Ramos (cell line): ENCODE measurements around the gene AGRN.

Experiments
- in situ Hi-C: fragments of 300-500 bp; cut with MboI; formaldehyde crosslinking; loops from one replicate; pipeline ENCODE4 v1.14.3; 2022; ENCODE audit warnings: low sequenced_read_pairs; ENCODE audit not compliant: unreplicated experiment

The AGRN gene

GRCh38 chr1:1033731-1034438 is 14.0 kb downstream of the AGRN start:
- in situ Hi-C loops = loop anchor here (10.0 kb wide), 1 partner anchor 261 kb away; no protein-coding TSS in a partner anchor

DNA sequence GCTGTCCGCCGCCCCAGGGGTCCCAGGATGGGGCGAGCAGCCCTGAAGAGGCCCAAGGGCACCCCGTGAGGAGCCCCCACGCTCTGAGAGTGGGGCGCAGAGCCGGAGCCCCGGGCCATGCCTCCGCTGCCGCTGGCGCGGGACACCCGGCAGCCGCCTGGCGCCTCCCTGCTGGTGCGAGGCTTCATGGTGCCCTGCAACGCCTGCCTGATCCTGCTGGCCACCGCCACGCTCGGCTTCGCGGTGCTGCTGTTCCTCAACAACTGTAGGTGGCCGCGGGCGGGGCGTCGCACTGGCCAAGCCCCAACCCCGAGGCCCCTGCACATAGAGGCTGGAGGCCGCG is 14.5 kb downstream of the AGRN start:
- in situ Hi-C loops = loop anchor here (10.0 kb wide), 1 partner anchor 260 kb away; no protein-coding TSS in a partner anchor

GRCh38 chr1:1035291-1035943 is 15.5 kb downstream of the AGRN start:
- in situ Hi-C loops = loop anchor here (10.0 kb wide), 1 partner anchor 259 kb away; no protein-coding TSS in a partner anchor

GRCh38 chr1:1037366-1038327 is 17.7 kb downstream of the AGRN start:
- in situ Hi-C loops = loop anchor here (10.0 kb wide), 1 partner anchor 257 kb away; no protein-coding TSS in a partner anchor

DNA sequence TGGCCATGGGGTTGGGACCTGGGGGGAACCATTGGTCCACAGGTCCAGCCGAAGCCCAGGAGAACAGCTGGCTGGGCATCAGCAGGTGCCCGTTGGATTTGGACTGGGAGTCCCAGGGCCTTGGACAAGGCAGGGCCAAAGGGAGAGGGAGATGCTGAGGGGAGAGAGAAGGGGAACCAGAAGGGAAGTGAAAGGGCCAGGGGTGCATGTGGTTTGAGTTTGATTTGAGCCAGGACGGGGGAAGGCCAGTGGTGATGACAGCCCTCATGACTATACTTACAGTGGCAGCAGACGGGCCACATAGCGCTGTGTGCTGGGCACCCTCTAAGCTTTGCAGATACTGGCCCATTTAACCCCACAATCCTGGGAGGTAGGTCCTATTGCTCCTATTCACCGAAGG is 18.8 kb downstream of the AGRN start:
- in situ Hi-C loops = loop anchor here (10.0 kb wide), 1 partner anchor 256 kb away; no protein-coding TSS in a partner anchor

GRCh38 chr1:1039145-1039910 is 19.4 kb downstream of the AGRN start:
- in situ Hi-C loops = loop anchor here (10.0 kb wide), 1 partner anchor 255 kb away; no protein-coding TSS in a partner anchor

GRCh38 chr1:1040004-1040991 is 20.4 kb downstream of the AGRN start:
- in situ Hi-C loops = no loop called here

DNA sequence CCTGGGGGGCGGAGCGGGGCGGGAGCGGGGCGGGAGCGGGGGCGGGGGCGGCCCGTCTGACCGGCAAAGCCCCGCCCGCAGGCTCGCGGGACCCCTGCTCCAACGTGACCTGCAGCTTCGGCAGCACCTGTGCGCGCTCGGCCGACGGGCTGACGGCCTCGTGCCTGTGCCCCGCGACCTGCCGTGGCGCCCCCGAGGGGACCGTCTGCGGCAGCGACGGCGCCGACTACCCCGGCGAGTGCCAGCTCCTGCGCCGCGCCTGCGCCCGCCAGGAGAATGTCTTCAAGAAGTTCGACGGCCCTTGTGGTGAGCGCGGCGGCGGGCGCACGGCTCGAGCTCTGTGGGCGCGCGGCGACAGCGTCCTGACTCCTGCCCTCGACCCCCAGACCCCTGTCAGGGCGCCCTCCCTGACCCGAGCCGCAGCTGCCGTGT is 21.2 kb downstream of the AGRN start:
- in situ Hi-C loops = no loop called here

DNA sequence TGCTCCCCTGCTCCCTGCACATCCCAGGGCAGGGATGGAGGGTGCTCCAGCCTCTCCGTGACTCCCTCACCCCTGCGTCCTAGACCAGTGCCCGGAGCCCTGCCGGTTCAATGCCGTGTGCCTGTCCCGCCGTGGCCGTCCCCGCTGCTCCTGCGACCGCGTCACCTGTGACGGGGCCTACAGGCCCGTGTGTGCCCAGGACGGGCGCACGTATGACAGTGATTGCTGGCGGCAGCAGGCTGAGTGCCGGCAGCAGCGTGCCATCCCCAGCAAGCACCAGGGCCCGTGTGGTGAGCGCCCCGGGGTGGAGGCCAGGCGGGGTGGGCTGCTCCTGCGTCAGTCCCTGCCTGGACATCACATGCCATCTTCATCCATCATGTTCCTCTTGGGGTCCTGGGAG is 22.0 kb downstream of the AGRN start:
- in situ Hi-C loops = no loop called here

DNA sequence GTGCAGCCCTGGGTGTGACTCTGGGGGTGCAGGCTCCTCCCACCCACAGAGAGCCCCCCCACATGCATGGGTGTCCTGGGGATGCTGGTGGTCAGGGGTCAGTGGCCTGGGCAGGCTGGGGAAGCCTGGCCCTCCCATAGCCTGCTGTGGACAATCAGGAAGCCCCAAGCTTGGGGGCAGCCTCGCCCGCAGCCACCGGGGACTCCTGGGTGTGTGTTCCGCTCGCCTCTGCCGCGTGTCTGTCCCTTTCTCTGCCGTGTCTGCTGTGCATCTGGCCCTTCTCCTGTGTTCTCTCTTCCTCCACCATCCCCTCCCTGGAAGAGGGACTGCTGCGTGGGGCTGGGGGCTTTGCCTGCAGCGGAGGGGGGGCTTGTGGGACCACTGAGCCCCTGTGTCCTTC is 22.9 kb downstream of the AGRN start:
- in situ Hi-C loops = no loop called here

DNA sequence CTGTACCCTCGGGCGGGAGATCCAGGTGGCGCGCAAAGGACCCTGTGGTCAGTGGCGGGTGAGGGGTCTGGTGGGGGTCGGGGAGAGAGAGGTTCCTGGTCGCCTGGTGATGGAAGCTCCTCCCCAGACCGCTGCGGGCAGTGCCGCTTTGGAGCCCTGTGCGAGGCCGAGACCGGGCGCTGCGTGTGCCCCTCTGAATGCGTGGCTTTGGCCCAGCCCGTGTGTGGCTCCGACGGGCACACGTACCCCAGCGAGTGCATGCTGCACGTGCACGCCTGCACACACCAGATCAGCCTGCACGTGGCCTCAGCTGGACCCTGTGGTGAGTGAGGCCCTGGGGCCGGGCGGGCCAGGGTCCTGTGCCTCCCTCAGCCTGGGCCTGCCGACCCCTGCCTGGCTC is 23.5 kb downstream of the AGRN start:
- in situ Hi-C loops = no loop called here

- in situ Hi-C loops = no loop called here
These were observed 24.0 kb downstream of the AGRN start for GRCh38 chr1:1043921-1044320.

GRCh38 chr1:1044455-1045078 is 24.6 kb downstream of the AGRN start:
- in situ Hi-C loops = no loop called here

DNA sequence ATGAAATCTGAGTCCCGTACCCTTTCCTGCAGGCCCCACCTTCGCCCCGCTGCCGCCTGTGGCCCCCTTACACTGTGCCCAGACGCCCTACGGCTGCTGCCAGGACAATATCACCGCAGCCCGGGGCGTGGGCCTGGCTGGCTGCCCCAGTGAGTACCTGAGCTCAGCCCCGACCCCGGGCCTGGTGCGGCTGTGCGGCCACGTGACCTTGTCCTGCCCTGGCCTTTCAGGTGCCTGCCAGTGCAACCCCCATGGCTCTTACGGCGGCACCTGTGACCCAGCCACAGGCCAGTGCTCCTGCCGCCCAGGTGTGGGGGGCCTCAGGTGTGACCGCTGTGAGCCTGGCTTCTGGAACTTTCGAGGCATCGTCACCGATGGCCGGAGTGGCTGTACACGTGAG is 25.2 kb downstream of the AGRN start:
- in situ Hi-C loops = no loop called here

DNA sequence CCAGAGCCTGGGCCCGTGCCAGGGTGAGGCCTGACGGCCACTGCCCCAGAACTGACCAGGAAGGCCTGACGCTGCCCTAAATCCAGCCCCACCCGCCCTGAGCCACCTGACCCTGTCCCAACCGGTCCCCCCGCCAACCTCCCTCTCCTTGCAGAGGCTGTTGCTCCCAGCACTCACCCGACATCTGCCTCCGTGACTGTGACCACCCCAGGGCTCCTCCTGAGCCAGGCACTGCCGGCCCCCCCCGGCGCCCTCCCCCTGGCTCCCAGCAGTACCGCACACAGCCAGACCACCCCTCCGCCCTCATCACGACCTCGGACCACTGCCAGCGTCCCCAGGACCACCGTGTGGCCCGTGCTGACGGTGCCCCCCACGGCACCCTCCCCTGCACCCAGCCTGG is 26.3 kb downstream of the AGRN start:
- in situ Hi-C loops = no loop called here

DNA sequence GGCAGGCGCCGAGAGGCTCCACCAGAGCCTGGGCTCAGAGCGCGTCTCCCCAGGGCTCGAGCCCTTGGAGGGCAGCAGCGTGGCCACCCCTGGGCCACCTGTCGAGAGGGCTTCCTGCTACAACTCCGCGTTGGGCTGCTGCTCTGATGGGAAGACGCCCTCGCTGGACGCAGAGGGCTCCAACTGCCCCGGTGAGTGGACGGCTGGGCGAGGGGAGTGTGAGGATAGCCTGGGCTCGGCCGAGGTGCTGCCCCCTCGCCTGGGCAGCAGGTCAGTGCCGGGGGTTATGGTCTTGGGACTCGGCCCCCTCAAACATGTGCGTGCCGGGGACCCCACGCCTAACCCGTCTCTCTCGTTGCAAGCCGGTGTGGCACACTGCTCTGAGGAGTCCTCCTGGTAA is 26.8 kb downstream of the AGRN start:
- in situ Hi-C loops = no loop called here

DNA sequence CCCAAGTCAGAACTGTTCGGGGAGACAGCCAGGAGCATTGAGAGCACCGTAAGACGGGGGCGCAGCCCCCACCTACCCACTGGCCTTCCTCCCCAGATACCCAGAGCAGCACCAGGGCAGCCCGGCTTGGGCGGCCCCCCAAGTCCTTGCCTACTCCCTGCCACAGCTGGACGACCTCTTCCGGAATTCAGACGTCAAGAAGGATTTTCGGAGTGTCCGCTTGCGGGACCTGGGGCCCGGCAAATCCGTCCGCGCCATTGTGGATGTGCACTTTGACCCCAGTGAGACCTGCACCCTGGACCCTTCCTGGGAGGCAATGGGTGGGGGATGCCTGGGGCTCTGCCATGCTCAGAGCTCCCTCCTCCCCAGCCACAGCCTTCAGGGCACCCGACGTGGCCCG is 27.5 kb downstream of the AGRN start:
- in situ Hi-C loops = no loop called here

DNA sequence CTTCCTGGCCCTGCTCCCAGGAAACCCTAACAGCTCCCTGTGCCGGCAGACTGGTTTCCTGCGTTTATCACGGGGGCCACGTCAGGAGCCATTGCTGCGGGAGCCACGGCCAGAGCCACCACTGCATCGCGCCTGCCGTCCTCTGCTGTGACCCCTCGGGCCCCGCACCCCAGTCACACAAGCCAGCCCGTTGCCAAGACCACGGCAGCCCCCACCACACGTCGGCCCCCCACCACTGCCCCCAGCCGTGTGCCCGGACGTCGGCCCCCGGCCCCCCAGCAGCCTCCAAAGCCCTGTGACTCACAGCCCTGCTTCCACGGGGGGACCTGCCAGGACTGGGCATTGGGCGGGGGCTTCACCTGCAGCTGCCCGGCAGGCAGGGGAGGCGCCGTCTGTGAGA is 28.0 kb downstream of the AGRN start:
- in situ Hi-C loops = no loop called here
